Spinal cord (tissue), 10 donors: ENCODE measurements around the gene SF3B3. TPM values are rescaled to one million over a fixed set of nuclear protein-coding genes. Genes with fewer than 3 reads are reported as not detected.
A peak's percentile ranks its signal among the peaks of the same experiment; 100 is the strongest.

Source experiments
- DNase-seq, 6 donors: peaks; one replicate each; pipeline versions ENCODE4 v3.0.0 to v3.0.0-alpha.2; 2013 to 2015; ENCODE audit warnings: low spot score in 6 of 6, low read depth in 4 of 6
- H3K27ac ChIP-seq: one replicate; pipeline ENCODE4 v1.5.1; 2013; ENCODE audit warnings: low read depth, low read length, control low read depth
- H3K27me3 ChIP-seq: one replicate; pipeline ENCODE4 v1.6.1; 2013; ENCODE audit warnings: low read length; ENCODE audit not compliant: control insufficient read depth, insufficient read depth
- H3K36me3 ChIP-seq: one replicate; pipeline ENCODE4 v1.6.1; 2013; ENCODE audit warnings: low read length; ENCODE audit not compliant: control insufficient read depth, insufficient read depth
- H3K4me1 ChIP-seq: one replicate; pipeline ENCODE4 v1.6.1; 2013; ENCODE audit warnings: low read length; ENCODE audit not compliant: control insufficient read depth, insufficient read depth
- H3K4me3 ChIP-seq: one replicate; pipeline ENCODE4 v1.5.1; 2013; ENCODE audit warnings: low read depth, low read length, control low read depth
- H3K9me3 ChIP-seq: one replicate; pipeline ENCODE4 v1.6.1; 2013; ENCODE audit warnings: low read length; ENCODE audit not compliant: control insufficient read depth, insufficient read depth
- WGBS: methylation state at CpG from one replicate; pipeline ENCODE4 v1.1.5; 2013; ENCODE audit warnings: missing lambda C conversion rate; ENCODE audit not compliant: insufficient coverage; 5-methylcytosine and 5-hydroxymethylcytosine counted together
- polyA plus RNA-seq, 2 donors: library from polyadenylated mRNA; unstranded; fragments of 120-200 nt; gene quantifications; one replicate each; pipeline ENCODE4 v1.2.1, GENCODE V29; 2013; ENCODE audit not compliant: insufficient read length in 2 of 2
- total RNA-seq, 2 donors: library from RNA; depleted of rRNA in 1 of 2; stranded (reverse); fragments of 120-200 nt in 1 of 2; fragments of >200 nt in 1 of 2; gene quantifications; one replicate each; pipeline versions ENCODE4 v1.2.3 to v1.2.4, GENCODE V29; 2013 to 2014
- donor health status: healthy.

The SF3B3 gene
- total and polyA plus RNA-seq, 4 donors = 111 to 291 (median 211) TPM

DNA sequence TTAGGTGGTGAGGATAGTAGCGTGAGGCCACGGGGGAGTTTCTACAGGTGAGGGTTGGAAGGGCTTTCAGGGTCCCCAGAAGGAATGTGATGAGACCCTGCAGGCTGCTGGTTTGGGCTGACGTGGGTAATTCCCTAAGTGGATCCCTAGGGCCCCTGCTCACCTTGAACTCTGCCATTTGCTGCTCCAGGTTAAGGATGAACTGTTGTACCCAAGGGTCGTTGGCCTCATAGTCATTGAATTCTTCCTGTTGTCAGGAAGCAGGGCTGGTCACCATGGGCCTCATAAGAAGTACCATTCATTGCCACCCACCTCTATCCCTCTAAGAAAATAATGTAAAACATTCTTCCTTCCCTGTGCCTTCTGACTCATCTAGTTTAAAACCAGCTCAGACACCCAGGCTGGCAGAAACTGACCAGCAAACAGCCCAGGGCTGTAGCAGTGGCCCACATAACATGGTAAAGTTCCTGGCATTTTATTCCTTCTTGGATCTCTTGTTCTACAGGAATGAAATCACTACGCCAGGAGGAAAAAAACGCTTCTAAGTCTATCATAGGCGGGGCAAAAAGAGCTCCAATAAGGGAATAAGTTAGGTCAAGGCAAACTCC lies 41.6 kb upstream of the SF3B3 start:
- no peaks in the 10 kb centered on the region for H3K27me3 ChIP-seq
- H3K27ac ChIP-seq = no peak overlapping the region
- peaks cover 85% of the 10 kb centered on the region for H3K36me3 ChIP-seq
- H3K4me1 ChIP-seq = peaks cover 11% of the 10 kb centered on the region
- H3K9me3 ChIP-seq = no peaks in the 10 kb centered on the region
- DNase-seq = no peak
- 91% methylated on average over 5 of the region's 7 CpGs for WGBS
- no peak overlapping the region for H3K4me3 ChIP-seq

- H3K9me3 ChIP-seq = no peaks in the 10 kb centered on the region
- no peak overlapping the region for H3K27ac ChIP-seq
- no peaks in the 10 kb centered on the region for H3K27me3 ChIP-seq
- H3K4me1 ChIP-seq = peaks cover 11% of the 10 kb centered on the region
- DNase-seq = no peak
- no peak overlapping the region for H3K4me3 ChIP-seq
- H3K36me3 ChIP-seq = peaks cover 83% of the 10 kb centered on the region
- WGBS = 93% methylated on average over 5 of the region's 5 CpGs
Measured at GRCh38 chr16:70482624-70483023, 41.0 kb upstream of the SF3B3 start.

GRCh38 chr16:70483426-70483825 lies 40.2 kb upstream of the SF3B3 start:
- H3K4me1 ChIP-seq = peaks cover 7% of the 10 kb centered on the region
- no peak overlapping the region for H3K4me3 ChIP-seq
- no peak for DNase-seq
- WGBS = 95% methylated on average over 5 of the region's 5 CpGs
- no peaks in the 10 kb centered on the region for H3K27me3 ChIP-seq
- H3K27ac ChIP-seq = no peak overlapping the region
- H3K36me3 ChIP-seq = peaks cover 85% of the 10 kb centered on the region
- no peaks in the 10 kb centered on the region for H3K9me3 ChIP-seq

GRCh38 chr16:70484867-70485266 lies 38.7 kb upstream of the SF3B3 start:
- no CpG with 5 or more reads among the region's 2 CpGs for WGBS
- Histone ChIP-seq H3K4me1 (no peaks in the 10 kb centered on the region), H3K27me3 (no peaks in the 10 kb centered on the region), H3K36me3 (peaks cover 79% of the 10 kb centered on the region), H3K9me3 (no peaks in the 10 kb centered on the region), H3K4me3 (no peak overlapping the region), H3K27ac (no peak overlapping the region)
- DNase-seq = no peak

- no peaks in the 10 kb centered on the region for H3K9me3 ChIP-seq
- WGBS = 89% methylated on average over 4 of the region's 6 CpGs
- peak in 3 of 6 donors; percentile 12 to 26 (median 15) for DNase-seq
- H3K36me3 ChIP-seq = peaks cover 53% of the 10 kb centered on the region
- no peak overlapping the region for H3K27ac ChIP-seq
- H3K4me1 ChIP-seq = no peaks in the 10 kb centered on the region
- no peaks in the 10 kb centered on the region for H3K27me3 ChIP-seq
- no peak overlapping the region for H3K4me3 ChIP-seq
Measured at GRCh38 chr16:70490261-70490660, 33.4 kb upstream of the SF3B3 start.

- Histone ChIP-seq H3K36me3 (peaks cover 52% of the 10 kb centered on the region), H3K4me3 (no peak overlapping the region), H3K4me1 (no peaks in the 10 kb centered on the region), H3K27me3 (no peaks in the 10 kb centered on the region), H3K27ac (no peak overlapping the region), H3K9me3 (no peaks in the 10 kb centered on the region)
- no peak for DNase-seq
- 96% methylated on average over 3 of the region's 3 CpGs for WGBS
Measured at GRCh38 chr16:70493802-70494201, 29.8 kb upstream of the SF3B3 start.

GRCh38 chr16:70494202-70494770 lies 29.3 kb upstream of the SF3B3 start:
- no peak overlapping the region for H3K27ac ChIP-seq
- H3K36me3 ChIP-seq = peaks cover 53% of the 10 kb centered on the region
- H3K9me3 ChIP-seq = no peaks in the 10 kb centered on the region
- 91% methylated on average over 4 of the region's 5 CpGs for WGBS
- H3K4me1 ChIP-seq = no peaks in the 10 kb centered on the region
- DNase-seq = no peak
- no peak overlapping the region for H3K4me3 ChIP-seq
- no peaks in the 10 kb centered on the region for H3K27me3 ChIP-seq

GRCh38 chr16:70494777-70495176 lies 28.8 kb upstream of the SF3B3 start:
- H3K27ac ChIP-seq = no peak overlapping the region
- no peaks in the 10 kb centered on the region for H3K9me3 ChIP-seq
- no peak for DNase-seq
- peaks cover 53% of the 10 kb centered on the region for H3K36me3 ChIP-seq
- H3K4me3 ChIP-seq = no peak overlapping the region
- WGBS = 86% methylated on average over 1 of the region's 2 CpGs
- H3K27me3 ChIP-seq = no peaks in the 10 kb centered on the region
- H3K4me1 ChIP-seq = no peaks in the 10 kb centered on the region

- H3K4me1 ChIP-seq = no peaks in the 10 kb centered on the region
- no peak overlapping the region for H3K4me3 ChIP-seq
- no peak overlapping the region for H3K27ac ChIP-seq
- peaks cover 58% of the 10 kb centered on the region for H3K36me3 ChIP-seq
- H3K9me3 ChIP-seq = no peaks in the 10 kb centered on the region
- no peaks in the 10 kb centered on the region for H3K27me3 ChIP-seq
- DNase-seq = peak in 1 of 6 donors; percentile 2
- WGBS = 83% methylated on average over 9 of the region's 9 CpGs
Measured at GRCh38 chr16:70495425-70496182, 28.0 kb upstream of the SF3B3 start.

GRCh38 chr16:70496513-70496912 lies 27.1 kb upstream of the SF3B3 start:
- 100% methylated on average over 2 of the region's 6 CpGs for WGBS

More at GRCh38 chr16:70496513-70496912, 27.1 kb upstream of the SF3B3 start:
- no peak overlapping the region for H3K4me3 ChIP-seq
- H3K4me1 ChIP-seq = no peaks in the 10 kb centered on the region
- no peak for DNase-seq
- H3K27ac ChIP-seq = no peak overlapping the region
- H3K9me3 ChIP-seq = no peaks in the 10 kb centered on the region
- H3K36me3 ChIP-seq = peaks cover 65% of the 10 kb centered on the region
- no peaks in the 10 kb centered on the region for H3K27me3 ChIP-seq
